ENCODE results near the gene CIAO3.

Gene CIAO3

GRCh38 chr16:728890-729744 lies 11.7 kb downstream of the CIAO3 start:
- DNase-seq (ENCODE audit: low read depth) = peak; percentile 22
- H3K4me3 ChIP-seq (ENCODE audit: low read depth, low read length) = peak overlapping the region; percentile 78

GRCh38 chr16:728131-728889 lies 12.5 kb downstream of the CIAO3 start:
- peak; percentile 93 for DNase-seq (ENCODE audit: low read depth)
- H3K4me3 ChIP-seq (ENCODE audit: low read depth, low read length) = peak overlapping the region; percentile 78
- no peak for TF ChIP-seq CTCF (IDR thresholded peaks at IDR 0.05; ENCODE audit: insufficient read depth, low read depth, low read length, missing control alignments)

More at GRCh38 chr16:728890-729744, 11.7 kb downstream of the CIAO3 start:
- no peak for TF ChIP-seq CTCF (IDR thresholded peaks at IDR 0.05; ENCODE audit: insufficient read depth, low read depth, low read length, missing control alignments)

DNA sequence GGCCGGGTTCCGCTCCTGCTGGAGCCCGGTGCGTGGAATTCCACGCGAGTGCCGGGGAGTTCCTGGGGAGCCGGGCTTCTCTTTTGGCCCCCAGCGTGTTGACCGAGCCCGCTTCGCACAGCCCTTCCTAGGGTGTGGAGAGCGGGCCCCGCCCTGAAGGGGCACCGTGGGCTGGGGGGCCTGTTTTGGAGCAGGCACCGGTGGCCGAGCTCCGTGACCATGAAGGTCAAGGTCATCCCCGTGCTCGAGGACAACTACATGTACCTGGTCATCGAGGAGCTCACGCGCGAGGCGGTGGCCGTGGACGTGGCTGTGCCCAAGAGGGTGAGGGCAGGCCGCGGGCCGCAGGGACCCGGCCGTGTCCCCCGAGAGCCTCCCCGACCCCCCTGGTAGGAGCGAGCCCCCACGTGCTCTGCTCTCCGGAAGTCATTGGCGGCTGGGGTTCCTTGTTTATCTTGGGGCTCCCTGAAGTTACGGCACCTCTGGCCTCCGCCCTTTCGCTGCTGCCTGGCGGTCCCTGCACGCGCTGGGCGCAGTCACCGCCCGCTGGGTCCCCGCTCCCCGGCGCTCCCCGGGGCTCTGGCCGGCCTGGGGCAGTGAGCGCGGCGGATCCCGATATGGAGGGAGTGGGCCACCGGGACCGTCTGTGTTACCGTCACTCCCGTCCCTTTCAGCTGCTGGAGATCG lies 13.4 kb downstream of the CIAO3 start:
- no peak for TF ChIP-seq CTCF (IDR thresholded peaks at IDR 0.05; ENCODE audit: insufficient read depth, low read depth, low read length, missing control alignments)
- H3K4me3 ChIP-seq (ENCODE audit: low read depth, low read length) = peak overlapping the region; percentile 78
- peak; percentile 61 for DNase-seq (ENCODE audit: low read depth)

GRCh38 chr16:726438-727290 lies 14.1 kb downstream of the CIAO3 start, which contains the start of the genes CCDC78 and HAGHL:
Gene CCDC78, minus strand, starts transcription at chr16:726443. Its CDS starts 76 bp downstream, at chr16:726367.
Gene HAGHL, plus strand, starts transcription at chr16:727106. Its CDS starts 404 bp downstream, at chr16:727510.
- peak; percentile 79 for DNase-seq (ENCODE audit: low read depth)
- peak within 1 kb of the TSS; percentile 78 for H3K4me3 ChIP-seq (ENCODE audit: low read depth, low read length)
- TF ChIP-seq CTCF (IDR thresholded peaks at IDR 0.05; ENCODE audit: insufficient read depth, low read depth, low read length, missing control alignments) = no peak

DNA sequence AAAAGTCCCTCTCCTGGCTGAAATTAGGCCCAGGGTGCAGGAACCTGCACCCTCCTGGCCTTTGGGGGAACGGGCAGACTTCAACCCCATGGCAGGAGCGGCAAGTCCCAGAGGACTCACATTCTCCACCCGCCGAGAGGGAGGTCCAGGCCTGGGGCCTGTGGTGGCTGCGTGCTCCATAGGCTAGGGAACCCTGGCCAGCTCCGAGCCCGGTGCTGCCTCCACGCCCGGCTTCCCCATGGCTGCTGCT lies 14.7 kb downstream of the CIAO3 start:
- no peak for DNase-seq (ENCODE audit: low read depth)
- TF ChIP-seq CTCF (IDR thresholded peaks at IDR 0.05; ENCODE audit: insufficient read depth, low read depth, low read length, missing control alignments) = no peak
- H3K4me3 ChIP-seq (ENCODE audit: low read depth, low read length) = peak overlapping the region; percentile 50; the same call in 1 of the 2 replicates
